ENCODE data around the gene GZF1. TPM values are rescaled to one million over a fixed set of nuclear protein-coding genes. Genes with fewer than 3 reads are reported as not detected.

The GZF1 gene
- total and polyA plus RNA-seq, 7 experiments from 2014 or later: 1.4 to 44.0 (median 14.9) TPM

DNA sequence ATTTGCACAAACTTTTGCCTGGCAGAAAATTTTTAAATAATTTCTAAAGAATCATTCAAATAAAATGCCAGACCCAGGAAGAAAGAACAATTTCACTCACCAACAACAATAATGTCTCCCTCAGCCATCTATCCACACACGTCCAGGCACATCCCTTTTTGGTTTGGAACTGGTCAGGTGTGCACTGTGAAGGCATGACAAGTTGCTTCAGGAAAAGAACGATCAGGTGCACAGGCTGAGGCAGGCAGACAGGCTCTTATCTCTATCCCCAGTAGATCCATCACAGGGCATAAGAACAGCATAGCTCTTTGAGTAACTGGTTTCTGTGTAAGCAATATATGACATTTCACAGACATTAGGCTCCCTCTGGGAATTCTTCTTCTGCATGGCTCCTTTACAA, 29.5 kb upstream of the GZF1 start:
- H3K4me1 Mint-ChIP-seq: peaks cover 0 to 20% (median 0%) of the 10 kb centered on the region in 7 donors
- H3K9me3 Mint-ChIP-seq: peaks cover 0 to 2% (median 0%) of the 10 kb centered on the region in 11 donors
- intact Hi-C loops (cut with micrococcal nuclease): no loop called here
- ATAC-seq (no peak), DNase-seq (peak in 1 of 9 donors; percentile 2)
- Histone ChIP-seq H3K9me3 (ENCODE audit: control insufficient read depth in 2 of 3, low read length in 3 of 3) (no peaks in the 10 kb centered on the region), H3K4me3 (ENCODE audit: low read length) (no peak overlapping the region), H3K27ac (ENCODE audit: low read depth, low read length) (no peak overlapping the region), H3K4me1 (ENCODE audit: control insufficient read depth in 2 of 2, insufficient read depth in 2 of 2, low read length in 2 of 2) (no peaks in the 10 kb centered on the region), H3K36me3 (ENCODE audit: control insufficient read depth in 2 of 3, insufficient read depth in 3 of 3, low read length in 3 of 3) (no peaks in the 10 kb centered on the region), H3K27me3 (ENCODE audit: control insufficient read depth in 2 of 2, insufficient read depth in 2 of 2, low read length in 2 of 2) (no peaks in the 10 kb centered on the region)
- ChIA-PET CTCF (no interaction called here), POLR2A (no interaction called here)
- H3K27ac Mint-ChIP-seq: no peak overlapping the region
- H3K27me3 Mint-ChIP-seq: no peaks in the 10 kb centered on the region
- no peak overlapping the region for H3K4me3 Mint-ChIP-seq
- H3K36me3 Mint-ChIP-seq: peaks cover 0 to 11% (median 0%) of the 10 kb centered on the region in 5 donors

DNA sequence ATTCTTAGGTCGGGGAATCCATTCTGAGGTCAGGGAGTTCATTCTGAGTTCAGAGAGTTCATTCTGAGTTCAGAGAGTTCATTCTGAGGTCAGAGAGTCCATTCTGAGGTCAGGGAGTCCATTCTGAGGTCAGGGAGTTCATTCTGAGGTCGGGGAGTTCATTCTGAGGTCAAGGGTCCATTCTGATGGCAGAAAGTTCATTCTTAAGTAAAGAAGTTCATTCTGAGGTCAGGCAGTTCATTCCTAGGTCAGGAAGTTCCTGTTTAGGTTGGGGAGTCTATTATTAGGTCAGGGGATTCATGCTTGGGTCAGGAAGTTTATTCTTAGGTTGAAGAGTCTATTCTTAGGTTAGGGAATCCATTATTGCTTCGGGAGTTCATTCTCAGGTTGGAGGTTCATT, 27.9 kb upstream of the GZF1 start:
- POLR2A ChIA-PET: no interaction called here
- CTCF ChIA-PET: no interaction called here
- Mint-ChIP-seq H3K36me3 (peaks cover 0 to 11% (median 0%) of the 10 kb centered on the region in 5 donors), H3K4me1 (peaks cover 0 to 20% (median 0%) of the 10 kb centered on the region in 7 donors), H3K27me3 (peaks cover 0 to 1% (median 0%) of the 10 kb centered on the region in 5 donors), H3K4me3 (no peak overlapping the region), H3K27ac (no peak overlapping the region), H3K9me3 (peaks cover 0 to 2% (median 0%) of the 10 kb centered on the region in 11 donors)
- H3K4me3 ChIP-seq (ENCODE audit: low read length): no peak overlapping the region
- H3K36me3 ChIP-seq (ENCODE audit: control insufficient read depth in 2 of 3, insufficient read depth in 3 of 3, low read length in 3 of 3): no peaks in the 10 kb centered on the region
- ATAC-seq (no peak), DNase-seq (no peak)
- H3K4me1 ChIP-seq (ENCODE audit: control insufficient read depth in 2 of 2, insufficient read depth in 2 of 2, low read length in 2 of 2): no peaks in the 10 kb centered on the region
- no peak overlapping the region for H3K27ac ChIP-seq (ENCODE audit: low read depth, low read length)
- intact Hi-C loops (cut with micrococcal nuclease): no loop called here
- no peaks in the 10 kb centered on the region for H3K9me3 ChIP-seq (ENCODE audit: control insufficient read depth in 2 of 3, low read length in 3 of 3)
- no peaks in the 10 kb centered on the region for H3K27me3 ChIP-seq (ENCODE audit: control insufficient read depth in 2 of 2, insufficient read depth in 2 of 2, low read length in 2 of 2)

GRCh38 chr20:23335521-23335920, 26.5 kb upstream of the GZF1 start:
- no peak overlapping the region for H3K4me3 Mint-ChIP-seq
- POLR2A ChIA-PET: no interaction called here
- peaks cover 0 to 7% (median 0%) of the 10 kb centered on the region in 5 donors for H3K36me3 Mint-ChIP-seq

DNA sequence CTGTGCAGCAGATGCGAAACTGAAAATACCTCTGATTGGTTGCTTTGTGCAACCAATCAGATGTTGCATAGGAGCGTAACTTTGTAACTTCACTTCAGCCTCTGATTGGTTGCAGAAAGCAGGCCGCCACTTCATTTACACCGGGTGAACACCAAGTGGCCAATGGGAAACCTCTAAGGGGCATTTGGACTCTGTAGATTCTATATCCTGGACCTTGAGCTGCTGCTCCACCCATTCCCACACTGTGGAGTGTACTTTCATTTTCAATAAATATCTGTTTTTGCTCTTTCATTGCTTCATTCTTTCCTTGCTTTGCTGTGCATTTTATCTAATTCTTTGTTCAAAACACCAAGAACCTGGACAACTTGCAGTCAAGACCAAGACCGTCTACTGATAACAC, 25.5 kb upstream of the GZF1 start:
- Histone ChIP-seq H3K4me3 (ENCODE audit: low read length) (no peak overlapping the region), H3K27ac (ENCODE audit: low read depth, low read length) (no peak overlapping the region), H3K9me3 (ENCODE audit: control insufficient read depth in 2 of 3, low read length in 3 of 3) (no peaks in the 10 kb centered on the region), H3K36me3 (ENCODE audit: control insufficient read depth in 2 of 3, insufficient read depth in 3 of 3, low read length in 3 of 3) (no peaks in the 10 kb centered on the region), H3K27me3 (ENCODE audit: control insufficient read depth in 2 of 2, insufficient read depth in 2 of 2, low read length in 2 of 2) (no peaks in the 10 kb centered on the region), H3K4me1 (ENCODE audit: control insufficient read depth in 2 of 2, insufficient read depth in 2 of 2, low read length in 2 of 2) (no peaks in the 10 kb centered on the region)
- peak overlapping the region in 1 of 10 donors; percentile 24 for H3K4me3 Mint-ChIP-seq
- POLR2A ChIA-PET: no interaction called here
- intact Hi-C loops (cut with micrococcal nuclease): no loop called here
- DNase-seq (no peak), ATAC-seq (no peak)
- H3K4me1 Mint-ChIP-seq: peaks cover 0 to 20% (median 0%) of the 10 kb centered on the region in 7 donors
- H3K27me3 Mint-ChIP-seq: peaks cover 0 to 4% (median 0%) of the 10 kb centered on the region in 5 donors
- peaks cover 0 to 3% (median 0%) of the 10 kb centered on the region in 5 donors for H3K36me3 Mint-ChIP-seq
- H3K9me3 Mint-ChIP-seq: peaks cover 0 to 2% (median 0%) of the 10 kb centered on the region in 11 donors
- H3K27ac Mint-ChIP-seq: peak overlapping the region in 1 of 9 donors; percentile 15
- CTCF ChIA-PET: no interaction called here

More at GRCh38 chr20:23335521-23335920, 26.5 kb upstream of the GZF1 start:
- Histone ChIP-seq H3K27me3 (ENCODE audit: control insufficient read depth in 2 of 2, insufficient read depth in 2 of 2, low read length in 2 of 2) (no peaks in the 10 kb centered on the region), H3K27ac (ENCODE audit: low read depth, low read length) (no peak overlapping the region), H3K36me3 (ENCODE audit: control insufficient read depth in 2 of 3, insufficient read depth in 3 of 3, low read length in 3 of 3) (no peaks in the 10 kb centered on the region), H3K4me1 (ENCODE audit: control insufficient read depth in 2 of 2, insufficient read depth in 2 of 2, low read length in 2 of 2) (no peaks in the 10 kb centered on the region), H3K9me3 (ENCODE audit: control insufficient read depth in 2 of 3, low read length in 3 of 3) (no peaks in the 10 kb centered on the region), H3K4me3 (ENCODE audit: low read length) (no peak overlapping the region)
- H3K27me3 Mint-ChIP-seq: peaks cover 0 to 4% (median 0%) of the 10 kb centered on the region in 5 donors
- DNase-seq: no peak
- peaks cover 0 to 20% (median 0%) of the 10 kb centered on the region in 7 donors for H3K4me1 Mint-ChIP-seq
- CTCF ChIA-PET: no interaction called here
- no peak for ATAC-seq
- H3K27ac Mint-ChIP-seq: no peak overlapping the region
- peaks cover 0 to 2% (median 0%) of the 10 kb centered on the region in 11 donors for H3K9me3 Mint-ChIP-seq
- intact Hi-C loops (cut with micrococcal nuclease): no loop called here

DNA sequence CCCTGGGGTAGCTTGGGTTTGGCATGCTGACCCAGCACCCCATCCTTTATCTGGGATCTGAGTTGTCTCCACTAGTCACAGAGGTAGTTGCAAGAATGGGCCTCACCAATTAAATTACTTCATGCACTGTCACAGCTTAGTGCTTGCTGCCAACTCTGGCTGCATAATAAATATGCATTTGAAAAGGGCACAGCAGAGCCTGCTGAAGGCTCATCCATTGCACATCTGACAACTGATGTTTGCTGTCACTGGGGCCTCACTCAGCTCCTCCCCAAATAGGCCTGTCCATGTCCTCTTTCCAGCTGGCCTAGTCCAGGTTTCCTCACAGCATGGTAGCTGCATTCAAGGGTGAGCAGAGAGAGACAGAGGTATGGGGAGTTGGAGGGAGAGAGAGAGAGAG, 24.7 kb upstream of the GZF1 start:
- Mint-ChIP-seq H3K27me3 (peaks cover 0 to 4% (median 0%) of the 10 kb centered on the region in 5 donors), H3K9me3 (peaks cover 0 to 2% (median 0%) of the 10 kb centered on the region in 11 donors), H3K36me3 (no peaks in the 10 kb centered on the region), H3K4me3 (no peak overlapping the region), H3K27ac (no peak overlapping the region), H3K4me1 (peaks cover 0 to 20% (median 0%) of the 10 kb centered on the region in 7 donors)
- Histone ChIP-seq H3K27ac (ENCODE audit: low read depth, low read length) (no peak overlapping the region), H3K27me3 (ENCODE audit: control insufficient read depth in 2 of 2, insufficient read depth in 2 of 2, low read length in 2 of 2) (no peaks in the 10 kb centered on the region), H3K9me3 (ENCODE audit: control insufficient read depth in 2 of 3, low read length in 3 of 3) (no peaks in the 10 kb centered on the region), H3K36me3 (ENCODE audit: control insufficient read depth in 2 of 3, insufficient read depth in 3 of 3, low read length in 3 of 3) (no peaks in the 10 kb centered on the region), H3K4me1 (ENCODE audit: control insufficient read depth in 2 of 2, insufficient read depth in 2 of 2, low read length in 2 of 2) (no peaks in the 10 kb centered on the region), H3K4me3 (ENCODE audit: low read length) (no peak overlapping the region)
- DNase-seq (no peak), ATAC-seq (no peak)
- POLR2A ChIA-PET: no interaction called here
- intact Hi-C loops (cut with micrococcal nuclease): no loop called here
- CTCF ChIA-PET: no interaction called here

- no peak overlapping the region for H3K27ac ChIP-seq (ENCODE audit: low read depth, low read length)
- no peak for DNase-seq
- H3K4me1 ChIP-seq (ENCODE audit: control insufficient read depth in 2 of 2, insufficient read depth in 2 of 2, low read length in 2 of 2): no peaks in the 10 kb centered on the region
- H3K36me3 Mint-ChIP-seq: no peaks in the 10 kb centered on the region
- peaks cover 0 to under 1% (median 0%) of the 10 kb centered on the region in 11 donors for H3K9me3 Mint-ChIP-seq
- H3K9me3 ChIP-seq (ENCODE audit: control insufficient read depth in 2 of 3, low read length in 3 of 3): no peaks in the 10 kb centered on the region
- H3K4me3 Mint-ChIP-seq: no peak overlapping the region
- peaks cover 0 to 4% (median 0%) of the 10 kb centered on the region in 5 donors for H3K27me3 Mint-ChIP-seq
- no peak overlapping the region for H3K4me3 ChIP-seq (ENCODE audit: low read length)
- intact Hi-C loops (cut with micrococcal nuclease): loop anchor here (10.0 kb wide), 2 partner anchors 285 to 1005 kb away; no protein-coding TSS in a partner anchor
- H3K4me1 Mint-ChIP-seq: peaks cover 0 to 13% (median 0%) of the 10 kb centered on the region in 7 donors
- ATAC-seq: no peak
- ChIA-PET CTCF (interaction anchor here (1.4 kb wide), 1 partner anchor 648 kb away, joined by 3 read pairs; no protein-coding TSS in a partner anchor), POLR2A (interaction anchor here (1.5 kb wide), 1 partner anchor 18 kb away, joined by 4 read pairs; no protein-coding TSS in a partner anchor)
- H3K27ac Mint-ChIP-seq: no peak overlapping the region
- H3K27me3 ChIP-seq (ENCODE audit: control insufficient read depth in 2 of 2, insufficient read depth in 2 of 2, low read length in 2 of 2): no peaks in the 10 kb centered on the region
- no peaks in the 10 kb centered on the region for H3K36me3 ChIP-seq (ENCODE audit: control insufficient read depth in 2 of 3, insufficient read depth in 3 of 3, low read length in 3 of 3)
These were observed 22.0 kb upstream of the GZF1 start for GRCh38 chr20:23339986-23340385.

DNA sequence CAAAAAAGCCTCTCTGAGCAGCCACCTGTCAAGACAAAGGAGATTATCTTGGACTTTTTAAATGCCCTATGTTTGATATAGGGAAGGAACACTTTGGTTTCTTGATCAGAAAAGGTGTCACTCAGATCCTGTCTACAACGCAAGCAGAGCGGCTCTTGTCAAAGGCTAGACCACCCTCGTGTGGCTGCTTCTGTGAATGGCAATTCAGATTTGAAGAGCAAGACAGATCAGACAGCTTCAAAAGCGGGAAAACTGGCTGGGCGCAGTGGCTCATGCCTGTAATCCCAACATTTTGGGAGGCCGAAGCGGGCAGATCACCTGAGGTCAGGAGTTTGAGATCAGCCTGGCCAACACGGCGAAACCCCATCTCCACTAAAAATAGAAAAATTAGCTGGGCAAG, 21.5 kb upstream of the GZF1 start:
- intact Hi-C loops (cut with micrococcal nuclease): loop anchor here (10.0 kb wide), 2 partner anchors 286 to 1006 kb away; no protein-coding TSS in a partner anchor
- Histone ChIP-seq H3K4me3 (ENCODE audit: low read length) (no peak overlapping the region), H3K27ac (ENCODE audit: low read depth, low read length) (no peak overlapping the region), H3K9me3 (ENCODE audit: control insufficient read depth in 2 of 3, low read length in 3 of 3) (no peaks in the 10 kb centered on the region), H3K4me1 (ENCODE audit: control insufficient read depth in 2 of 2, insufficient read depth in 2 of 2, low read length in 2 of 2) (no peaks in the 10 kb centered on the region), H3K36me3 (ENCODE audit: control insufficient read depth in 2 of 3, insufficient read depth in 3 of 3, low read length in 3 of 3) (no peaks in the 10 kb centered on the region), H3K27me3 (ENCODE audit: control insufficient read depth in 2 of 2, insufficient read depth in 2 of 2, low read length in 2 of 2) (no peaks in the 10 kb centered on the region)
- H3K27ac Mint-ChIP-seq: no peak overlapping the region
- DNase-seq (peak in 1 of 9 donors; percentile 18), ATAC-seq (no peak)
- H3K27me3 Mint-ChIP-seq: peaks cover 0 to 4% (median 0%) of the 10 kb centered on the region in 5 donors
- no peak overlapping the region for H3K4me3 Mint-ChIP-seq
- H3K9me3 Mint-ChIP-seq: no peaks in the 10 kb centered on the region
- ChIA-PET CTCF (interaction anchor here (0.7 to 1.4 kb wide), 4 partner anchors 10 to 1001 kb away, joined by 3 to 4 read pairs (median 3); partner anchors contain the start of gene NXT1), POLR2A (interaction anchor here (1.5 kb wide), 1 partner anchor 17 kb away, joined by 4 read pairs; no protein-coding TSS in a partner anchor)
- peaks cover 0 to 11% (median 0%) of the 10 kb centered on the region in 7 donors for H3K4me1 Mint-ChIP-seq
- H3K36me3 Mint-ChIP-seq: no peaks in the 10 kb centered on the region
